T-helper 9 cell (primary cell): Measurements from ENCODE around the gene CES2.
"Not testable (repeated sequence)": the region's sequence is repeated elsewhere in the genome, so short reads cannot be mapped to it uniquely, and the experiment has no call there.

Experiments used
- DNase-seq: peaks from one replicate; pipeline ENCODE4 v3.0.0-alpha.2; 2020
- total RNA-seq, 2 donors: gene quantifications; one replicate each; lab custom pipeline; 2026; lab: John Stamatoyannopoulos, UW

The CES2 gene, protein sequence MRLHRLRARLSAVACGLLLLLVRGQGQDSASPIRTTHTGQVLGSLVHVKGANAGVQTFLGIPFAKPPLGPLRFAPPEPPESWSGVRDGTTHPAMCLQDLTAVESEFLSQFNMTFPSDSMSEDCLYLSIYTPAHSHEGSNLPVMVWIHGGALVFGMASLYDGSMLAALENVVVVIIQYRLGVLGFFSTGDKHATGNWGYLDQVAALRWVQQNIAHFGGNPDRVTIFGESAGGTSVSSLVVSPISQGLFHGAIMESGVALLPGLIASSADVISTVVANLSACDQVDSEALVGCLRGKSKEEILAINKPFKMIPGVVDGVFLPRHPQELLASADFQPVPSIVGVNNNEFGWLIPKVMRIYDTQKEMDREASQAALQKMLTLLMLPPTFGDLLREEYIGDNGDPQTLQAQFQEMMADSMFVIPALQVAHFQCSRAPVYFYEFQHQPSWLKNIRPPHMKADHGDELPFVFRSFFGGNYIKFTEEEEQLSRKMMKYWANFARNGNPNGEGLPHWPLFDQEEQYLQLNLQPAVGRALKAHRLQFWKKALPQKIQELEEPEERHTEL
- total RNA-seq = 30.9 to 43.1 reads per million in 2 donors

DNA sequence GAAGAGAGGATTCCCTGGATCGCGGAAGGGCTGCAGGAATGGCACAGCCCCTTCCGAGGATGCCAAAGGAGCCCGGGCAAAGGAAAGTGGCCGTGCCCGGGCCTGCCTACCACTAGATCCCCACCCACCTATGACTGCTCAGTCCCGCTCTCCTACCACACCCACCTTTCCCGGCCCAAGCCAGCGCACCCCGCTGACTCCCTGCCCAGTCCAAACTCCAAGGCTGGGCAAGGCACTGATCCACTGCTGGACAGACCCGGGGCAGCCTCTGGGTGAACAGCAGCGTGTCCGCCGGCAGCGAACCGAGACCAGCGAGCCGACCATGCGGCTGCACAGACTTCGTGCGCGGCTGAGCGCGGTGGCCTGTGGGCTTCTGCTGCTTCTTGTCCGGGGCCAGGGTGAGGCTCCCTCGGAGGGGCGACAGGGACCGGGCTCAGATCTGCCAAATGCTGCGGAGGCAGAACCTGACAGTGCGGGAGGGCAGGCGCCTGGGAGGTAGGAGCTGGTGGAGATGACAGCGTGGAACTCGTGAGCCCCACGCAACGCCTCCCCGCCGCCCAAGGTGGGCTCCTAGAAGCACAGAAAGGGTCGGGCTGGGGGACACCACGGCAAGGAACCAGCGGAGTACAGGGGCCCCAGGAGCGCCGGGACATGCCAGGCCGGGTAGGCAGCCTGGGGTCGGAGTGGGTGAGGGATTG, at the start of gene CES2:
TSS of gene CES2 (plus strand) at position 203 of the 698 bp plus-strand sequence. CDS start at position 323, 120 bp downstream.
- no peak for DNase-seq

DNA sequence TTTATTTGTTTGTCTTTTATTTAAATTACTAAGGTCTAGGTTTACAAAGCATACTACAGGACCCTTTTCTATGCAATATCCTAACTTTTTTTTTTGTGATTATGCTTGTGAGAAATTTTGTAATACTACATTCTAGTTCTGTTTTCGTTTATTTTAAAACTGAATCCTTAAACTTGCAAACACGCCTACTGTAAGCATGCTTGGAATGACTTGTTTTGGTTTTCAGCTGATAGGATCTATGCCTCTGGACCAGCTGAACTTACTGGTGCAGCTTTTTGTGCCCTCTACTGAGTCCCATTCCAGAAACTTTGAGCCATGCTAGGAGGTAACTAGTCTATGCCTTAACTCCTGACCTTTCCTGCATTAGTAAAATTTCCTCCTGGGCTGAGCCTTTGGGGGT, 49.0 kb upstream of the CES2 start:
- DNase-seq = no peak

DNA sequence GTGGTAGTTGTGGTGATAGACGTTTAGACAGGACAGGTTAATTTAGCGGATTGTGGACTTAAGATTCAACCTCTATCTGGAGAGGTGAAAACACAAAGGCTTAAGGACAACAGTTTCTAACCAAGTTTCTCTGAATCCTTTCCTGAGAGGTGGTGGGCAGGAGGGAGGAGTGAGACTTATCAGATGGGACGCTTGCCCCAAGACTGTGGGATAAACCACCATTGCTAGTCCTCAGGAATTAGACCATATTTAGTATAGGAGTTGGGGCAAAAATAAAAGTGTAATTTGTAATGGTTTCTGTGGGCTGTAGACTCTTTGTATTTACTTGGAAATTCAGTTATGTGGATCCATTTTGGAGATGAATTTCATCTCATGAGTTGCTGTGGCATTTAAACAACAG, 48.4 kb upstream of the CES2 start:
- no peak for DNase-seq

DNA sequence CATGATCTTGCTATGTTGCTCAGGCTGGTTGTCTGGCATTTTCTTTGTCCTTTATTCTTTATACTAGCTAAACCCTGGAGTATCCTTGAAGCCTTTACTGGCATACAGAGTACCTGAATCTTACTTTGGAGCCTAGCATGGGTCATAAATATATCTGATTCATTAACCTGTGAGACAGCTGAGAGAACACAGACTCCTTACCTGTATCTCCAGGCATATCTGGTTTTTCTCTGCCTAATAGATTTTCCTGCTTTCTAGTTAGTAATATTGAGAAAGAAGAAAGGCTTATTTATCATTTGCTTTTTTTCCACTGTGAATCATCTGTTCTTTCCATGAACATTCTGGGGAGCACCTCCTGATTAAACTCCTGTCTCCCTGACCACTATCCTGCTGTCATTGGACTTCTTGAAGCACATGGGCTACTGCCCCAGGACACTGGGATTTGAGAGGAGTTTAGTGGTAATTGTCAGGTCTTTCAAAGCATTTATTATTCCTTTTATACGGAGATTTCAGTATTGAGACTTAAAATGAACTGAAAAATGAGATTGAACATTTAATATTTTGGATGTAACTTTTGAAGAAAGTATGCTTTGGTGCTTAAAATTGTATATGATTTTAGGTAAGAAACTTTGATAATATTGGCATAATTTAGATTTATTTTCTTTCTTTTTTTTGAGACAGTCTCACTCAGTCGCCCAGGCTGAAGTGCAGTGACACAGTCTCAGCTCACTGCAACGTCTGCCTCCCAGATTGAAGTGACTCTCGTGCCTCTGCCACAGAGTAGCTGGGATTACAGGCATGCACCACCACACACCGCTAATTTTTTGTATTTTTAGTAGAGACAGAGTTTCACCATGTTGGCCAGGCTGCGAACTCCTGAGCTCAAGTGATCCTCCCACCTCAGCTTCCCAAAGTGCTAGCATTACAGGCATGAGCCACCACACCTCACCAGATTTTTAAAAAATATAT, 46.4 kb upstream of the CES2 start:
- no peak for DNase-seq

DNA sequence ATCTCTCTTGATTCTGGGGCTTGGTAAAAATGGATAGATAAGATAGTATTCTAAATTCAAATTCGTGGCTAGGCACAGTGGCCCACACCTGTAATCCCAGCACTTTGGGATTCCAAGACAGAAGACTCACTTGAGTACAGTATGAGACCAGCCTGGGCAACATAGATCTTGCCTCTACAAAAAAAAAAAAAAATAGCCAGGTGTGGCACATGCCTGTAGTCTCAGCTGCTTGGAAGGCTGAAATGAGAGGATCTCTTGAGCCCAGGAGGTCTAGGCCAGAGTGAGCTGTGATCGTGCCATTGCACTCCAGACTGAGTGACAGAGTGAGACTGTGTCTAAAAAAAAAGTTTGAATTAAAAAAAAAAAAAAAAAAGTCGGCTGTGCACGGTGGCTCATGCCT, 45.7 kb upstream of the CES2 start:
- DNase-seq = no peak

DNA sequence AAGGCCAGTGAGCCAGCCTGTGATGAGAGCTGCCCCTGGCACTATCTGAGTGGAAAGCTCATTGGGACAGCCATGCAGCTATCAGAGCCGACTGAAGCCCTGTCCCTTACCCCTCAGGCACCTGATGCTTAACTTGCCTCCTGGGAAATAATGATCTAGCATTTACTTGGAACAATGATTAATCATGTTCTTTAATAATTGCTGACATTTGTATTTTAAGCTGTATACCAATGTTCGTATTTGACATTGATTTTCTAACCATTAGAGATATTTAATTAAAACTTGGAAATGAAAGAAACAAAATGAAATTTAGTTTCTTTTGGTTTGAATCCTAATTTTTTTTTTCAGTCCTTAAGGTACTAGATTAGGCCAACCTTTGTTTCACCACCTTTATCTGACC, 44.5 kb upstream of the CES2 start:
- DNase-seq = no peak

DNA sequence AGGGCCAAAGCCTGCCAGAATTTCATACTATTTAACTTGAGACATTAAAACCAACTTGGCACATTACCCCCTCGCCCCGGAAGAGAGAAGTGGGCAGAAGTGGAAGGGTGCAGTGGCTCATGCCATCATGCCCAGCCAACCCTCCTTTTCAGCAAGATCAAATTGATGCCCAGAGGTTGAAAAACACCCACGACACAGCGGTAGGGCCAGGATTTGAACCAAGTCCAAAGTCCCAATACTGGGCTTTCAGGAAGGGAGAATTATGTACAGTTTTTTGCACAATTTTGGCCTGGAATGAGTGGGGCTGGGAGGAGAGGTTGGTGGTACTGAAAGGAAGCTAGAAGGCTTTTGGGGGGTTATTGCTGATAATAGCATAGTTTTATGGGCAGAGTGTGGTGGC, 44.0 kb upstream of the CES2 start:
- DNase-seq = no peak

DNA sequence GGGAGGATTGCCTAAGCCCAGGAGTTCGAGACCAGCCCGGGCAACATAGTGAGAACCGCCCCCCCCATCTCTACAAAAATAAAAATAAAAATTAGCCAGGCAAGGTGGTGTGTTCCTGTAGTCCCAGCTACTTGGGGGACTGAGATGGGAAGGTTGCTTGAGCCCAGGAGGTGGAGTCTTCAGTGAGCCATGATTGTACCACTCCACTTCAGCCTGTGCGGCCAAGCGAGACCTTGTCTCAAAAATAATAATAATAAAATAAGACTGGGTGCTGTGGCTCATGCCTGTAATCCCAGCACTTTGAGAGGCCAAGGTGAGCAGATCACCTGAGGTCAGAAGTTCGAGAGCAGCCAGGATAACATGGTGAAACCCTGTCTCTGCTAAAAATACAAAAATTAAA, 43.5 kb upstream of the CES2 start:
- DNase-seq = no peak

DNA sequence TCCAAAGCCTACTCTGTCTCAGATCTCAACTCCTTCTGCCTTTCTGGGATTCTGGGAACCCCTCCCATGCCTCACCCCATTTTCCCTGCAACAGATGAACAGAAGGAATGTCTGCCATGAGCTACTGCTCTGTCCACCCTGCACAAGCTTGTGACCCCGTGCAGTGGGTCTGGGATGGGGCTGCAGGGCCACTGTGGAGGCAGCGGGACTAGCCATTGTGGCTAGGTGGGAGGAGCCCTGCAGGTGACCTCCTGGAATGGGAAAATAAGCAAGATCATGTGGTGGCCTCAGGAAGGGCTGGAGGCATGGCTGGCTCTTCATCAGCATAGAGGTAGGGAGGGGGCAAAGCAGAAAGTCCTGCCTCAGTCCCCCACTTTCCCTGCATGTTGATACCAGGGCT, 41.3 kb upstream of the CES2 start:
- DNase-seq = no peak

DNA sequence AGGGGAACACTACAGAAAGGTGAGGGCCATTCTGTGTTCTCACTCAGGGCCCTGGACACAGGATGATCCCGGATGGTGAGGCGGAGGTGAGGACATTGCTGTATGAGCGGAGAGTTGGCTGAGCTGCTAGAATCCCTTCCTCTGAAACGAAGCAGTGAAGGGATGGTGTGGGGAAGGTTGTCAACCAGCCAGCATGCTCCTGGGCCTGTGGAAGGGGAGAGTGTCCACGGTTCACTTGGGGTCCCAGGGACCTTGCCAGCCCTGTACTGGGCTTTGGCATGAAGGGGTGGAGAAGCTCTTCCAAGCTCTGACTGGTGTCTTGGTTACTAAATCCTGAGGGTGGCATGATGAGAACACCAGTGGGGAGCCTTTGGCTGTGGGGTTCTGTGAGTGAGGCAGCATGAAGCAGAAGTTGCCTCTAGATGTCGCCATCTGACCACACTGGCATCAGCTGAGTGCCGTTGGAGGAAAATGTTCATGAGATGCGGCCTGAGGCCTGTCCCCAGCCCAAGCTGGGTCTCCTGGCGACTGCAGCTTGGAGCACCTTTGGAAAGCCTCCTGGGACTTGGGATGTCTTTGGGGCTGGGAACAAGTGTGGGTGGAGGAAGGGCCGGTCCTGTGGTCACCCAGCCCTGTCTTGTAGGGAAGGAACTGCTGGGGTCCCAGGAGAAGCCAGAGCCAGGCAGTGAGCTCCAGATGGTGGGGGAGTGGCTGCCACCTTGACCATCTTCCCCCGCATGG, 40.2 kb upstream of the CES2 start:
- DNase-seq = peak; percentile 32

DNA sequence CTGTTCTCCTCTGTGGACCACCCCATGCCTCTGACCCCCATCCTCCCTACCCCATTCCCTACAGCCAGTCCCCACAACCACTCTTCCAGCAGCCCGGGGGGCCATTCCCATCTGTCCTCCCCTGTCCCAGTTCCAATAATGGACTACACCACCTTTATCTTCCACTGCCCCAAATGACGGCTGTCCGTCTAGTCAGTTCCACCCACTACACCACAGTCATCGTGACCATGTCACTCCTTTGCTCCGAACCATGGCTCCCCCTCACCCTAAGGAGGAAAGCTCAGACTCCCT, 39.7 kb upstream of the CES2 start:
- DNase-seq = no peak

DNA sequence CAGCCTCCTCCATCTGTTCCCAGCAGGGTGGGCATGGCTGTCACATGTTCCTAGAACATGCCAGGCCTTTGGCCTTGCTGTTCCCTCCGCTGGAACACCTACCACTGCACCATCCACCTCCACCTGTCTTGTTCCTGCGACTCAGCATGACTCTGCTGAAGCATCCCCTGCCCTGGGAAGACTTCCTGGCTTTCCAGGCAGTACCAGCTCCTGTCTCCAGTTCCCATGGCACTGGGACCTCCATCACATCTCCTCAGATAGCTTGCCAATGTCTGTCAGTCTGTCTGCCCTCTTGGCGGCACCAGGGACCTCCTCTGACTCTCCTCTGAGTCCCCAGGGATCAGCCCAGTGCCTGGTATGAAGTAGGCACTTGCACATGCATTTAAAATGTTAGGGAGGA, 39.3 kb upstream of the CES2 start:
- no peak for DNase-seq

DNA sequence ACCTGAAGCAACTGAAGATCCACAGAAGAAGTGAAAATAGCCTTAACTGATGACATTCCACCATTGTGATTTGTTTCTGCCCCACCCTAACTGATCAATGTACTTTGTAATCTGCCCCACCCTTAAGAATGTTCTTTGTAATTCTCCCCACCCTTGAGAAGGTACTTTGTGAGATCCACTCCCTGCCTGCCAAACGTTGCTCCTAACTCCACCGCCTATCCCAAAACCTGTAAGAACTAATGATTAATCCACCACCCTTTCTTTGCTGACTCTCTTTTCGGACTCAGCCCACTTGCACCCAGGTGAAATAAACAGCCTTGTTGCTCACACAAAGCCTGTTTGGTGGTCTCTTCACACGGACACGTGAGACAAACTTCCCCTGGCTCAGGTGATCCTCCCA, 38.6 kb upstream of the CES2 start:
- DNase-seq = not testable (repeated sequence)

DNA sequence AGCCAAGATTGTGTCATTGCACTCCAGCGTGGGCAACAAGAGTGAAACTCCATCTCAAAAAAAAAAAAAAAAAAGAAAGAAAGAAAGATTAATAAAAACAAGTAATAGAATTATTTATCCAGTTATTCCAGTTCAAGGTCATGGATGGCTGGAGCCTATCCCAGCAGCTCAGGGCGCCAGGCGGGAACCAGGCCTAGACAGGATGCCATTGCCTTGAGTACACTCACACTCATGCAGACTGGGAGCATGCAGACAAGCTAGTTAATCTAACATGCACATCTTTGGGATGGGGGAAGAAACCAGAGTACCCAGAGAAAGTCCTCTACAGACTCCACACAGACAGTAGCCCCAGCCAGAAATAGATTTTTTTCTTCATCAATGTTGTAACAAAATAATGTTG, 37.1 kb upstream of the CES2 start:
- DNase-seq = no peak

DNA sequence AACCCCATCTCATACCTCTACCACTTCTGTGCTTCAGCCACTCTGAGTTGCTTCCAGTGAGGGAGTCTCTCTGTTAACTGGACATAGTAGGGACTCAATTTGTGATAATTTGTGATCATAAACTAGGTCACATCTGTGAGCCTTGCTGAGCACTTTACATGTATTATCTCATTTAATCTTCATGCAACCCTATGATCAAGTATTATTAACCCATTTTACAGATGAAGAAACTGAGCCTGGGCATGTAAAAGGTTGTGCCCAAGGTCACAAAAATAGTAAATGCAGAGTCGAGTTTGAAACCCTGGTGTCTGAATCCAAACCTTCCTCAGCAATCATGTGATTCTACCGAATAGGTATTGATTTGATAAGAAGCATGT, 36.4 kb upstream of the CES2 start:
- DNase-seq = no peak

DNA sequence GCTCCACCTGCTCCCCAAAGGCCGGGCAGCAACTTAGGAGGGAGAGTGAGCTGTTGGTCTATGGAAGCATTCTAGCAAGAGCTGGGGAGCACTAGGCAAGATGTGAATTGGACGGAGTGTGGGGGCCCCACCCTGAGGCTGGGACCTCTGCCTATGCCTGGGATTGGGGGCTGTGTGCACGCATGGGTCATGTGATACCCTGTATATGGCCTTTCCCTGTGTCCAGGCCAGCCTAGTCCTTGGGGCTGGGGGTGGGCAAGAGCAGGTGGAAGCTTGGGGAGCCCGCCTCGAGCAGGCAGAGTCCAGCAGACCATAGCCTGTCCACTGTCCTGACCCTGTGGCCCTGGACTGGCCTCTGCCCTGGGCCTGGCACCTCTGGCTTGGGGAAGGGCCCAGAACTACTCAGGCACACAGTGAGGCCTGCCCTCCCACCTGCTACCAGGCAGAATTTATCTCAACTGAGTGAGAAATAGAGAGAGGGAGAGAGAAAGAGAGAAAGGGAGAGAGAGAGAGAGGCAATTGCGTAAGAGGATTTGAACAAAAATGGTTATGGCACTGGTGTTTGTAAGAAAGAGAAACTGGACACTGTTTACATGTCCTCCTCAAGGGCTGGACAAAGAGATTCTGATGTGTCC, 35.9 kb upstream of the CES2 start:
- no peak for DNase-seq

DNA sequence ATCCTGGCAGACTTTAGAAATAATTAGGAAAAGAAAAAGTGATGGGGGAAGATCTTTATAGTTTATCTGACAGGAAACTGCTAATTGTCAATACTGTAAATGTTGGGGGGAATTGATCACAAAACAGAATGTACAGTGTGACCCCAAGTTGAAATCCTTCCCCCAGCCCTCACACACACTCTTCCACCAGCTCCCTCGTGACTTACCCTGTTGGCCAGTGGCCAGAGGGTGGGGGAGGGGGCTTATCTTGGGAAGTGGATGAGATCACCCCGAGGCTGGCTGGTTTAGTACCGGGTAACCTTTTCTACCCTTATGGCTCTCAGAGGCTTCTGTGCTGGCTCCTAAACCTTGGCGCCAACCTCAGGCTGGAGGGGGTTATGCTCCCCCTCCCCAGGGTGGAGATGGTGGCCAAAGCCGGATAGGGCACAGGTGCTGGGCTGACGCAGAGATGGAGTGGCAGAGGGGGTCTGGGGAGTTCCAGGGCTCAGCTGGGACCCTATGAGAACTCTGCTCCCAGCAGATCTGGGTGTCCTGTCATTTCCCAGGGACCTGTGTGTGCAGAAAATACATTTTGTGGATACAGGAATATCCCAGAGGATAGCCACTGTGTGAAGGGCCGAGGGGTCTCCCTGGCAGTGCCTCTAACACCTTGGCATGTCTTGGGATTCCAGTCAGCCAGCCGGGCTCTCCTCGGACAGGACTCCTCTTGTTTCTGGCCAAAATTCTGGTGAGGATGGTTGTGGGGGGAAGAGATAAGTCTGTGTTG, 35.2 kb upstream of the CES2 start:
- no peak for DNase-seq

DNA sequence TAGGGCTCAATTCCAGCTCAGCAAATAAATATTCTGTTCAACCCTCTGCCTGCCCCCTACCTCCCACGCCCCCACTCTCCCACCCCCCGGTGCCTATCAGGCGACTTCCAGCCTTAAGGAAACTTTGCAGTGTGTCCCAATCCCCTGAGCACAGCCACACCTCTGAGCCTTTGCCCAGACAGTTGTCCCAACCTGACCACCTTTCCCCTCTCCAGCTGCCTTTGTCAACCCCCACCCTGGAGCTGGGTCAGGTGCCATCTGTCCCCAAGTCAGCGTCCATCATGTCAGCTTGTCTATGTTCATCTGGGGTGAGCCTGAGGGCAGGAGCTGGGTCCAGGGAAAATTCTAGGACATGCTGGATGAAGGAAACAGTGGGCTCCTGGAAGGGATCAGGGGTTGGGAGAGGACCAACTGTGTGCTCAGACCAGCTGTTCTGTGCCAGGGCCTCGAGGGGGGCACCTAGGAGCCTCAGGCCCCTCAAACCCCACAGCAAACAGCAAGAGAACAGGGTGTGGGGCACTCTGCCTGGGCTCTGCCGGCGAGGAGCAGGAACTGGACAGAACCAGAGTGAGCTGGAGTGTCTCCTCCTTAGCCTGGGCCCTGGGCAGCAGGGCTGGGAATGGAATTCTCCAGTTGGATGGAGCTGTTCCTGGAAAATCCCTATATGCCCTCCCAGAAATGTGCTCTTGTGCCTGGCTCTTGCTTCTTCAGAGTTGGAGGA, 34.4 kb upstream of the CES2 start:
- no peak for DNase-seq

DNA sequence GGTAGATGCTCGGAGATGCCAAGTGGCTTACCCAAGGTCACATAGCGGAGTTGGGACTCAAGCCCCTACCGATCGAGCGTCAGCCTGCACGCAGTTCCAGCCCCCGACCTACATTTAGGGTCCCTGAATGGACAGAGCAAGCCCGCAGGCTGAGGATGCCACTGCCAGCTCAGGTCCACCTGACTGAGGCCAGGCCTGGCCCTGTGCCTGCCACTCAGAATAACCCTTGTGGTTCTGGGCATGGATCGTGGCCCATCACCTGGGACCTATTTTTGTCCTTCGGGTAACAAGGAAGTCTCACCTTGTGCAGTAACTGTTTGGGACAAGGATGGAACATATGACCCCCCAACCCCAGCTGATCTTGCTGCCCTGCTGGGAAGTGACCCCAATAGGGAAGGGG, 33.7 kb upstream of the CES2 start:
- DNase-seq = no peak
